Melanocyte of skin (primary cell): ENCODE measurements around the gene SFXN4. TPM values are rescaled to one million over a fixed set of nuclear protein-coding genes. Genes with fewer than 3 reads are reported as not detected.

ENCODE experiments used
- small RNA-seq, 2 donors: library from RNA; depleted of rRNA; stranded (forward); fragments of <200 nt; gene quantifications; one replicate each; pipeline ENCODE3, GENCODE V24; 2012
- total RNA-seq, 2 donors: library from RNA; depleted of rRNA; stranded (reverse); fragments of >200 nt; gene quantifications; 2 replicates each; pipeline ENCODE4 v1.2.3, GENCODE V29; 2012

Gene SFXN4
- 10 to 100 TPM; 24.3 to 37.2 TPM for total RNA-seq

DNA sequence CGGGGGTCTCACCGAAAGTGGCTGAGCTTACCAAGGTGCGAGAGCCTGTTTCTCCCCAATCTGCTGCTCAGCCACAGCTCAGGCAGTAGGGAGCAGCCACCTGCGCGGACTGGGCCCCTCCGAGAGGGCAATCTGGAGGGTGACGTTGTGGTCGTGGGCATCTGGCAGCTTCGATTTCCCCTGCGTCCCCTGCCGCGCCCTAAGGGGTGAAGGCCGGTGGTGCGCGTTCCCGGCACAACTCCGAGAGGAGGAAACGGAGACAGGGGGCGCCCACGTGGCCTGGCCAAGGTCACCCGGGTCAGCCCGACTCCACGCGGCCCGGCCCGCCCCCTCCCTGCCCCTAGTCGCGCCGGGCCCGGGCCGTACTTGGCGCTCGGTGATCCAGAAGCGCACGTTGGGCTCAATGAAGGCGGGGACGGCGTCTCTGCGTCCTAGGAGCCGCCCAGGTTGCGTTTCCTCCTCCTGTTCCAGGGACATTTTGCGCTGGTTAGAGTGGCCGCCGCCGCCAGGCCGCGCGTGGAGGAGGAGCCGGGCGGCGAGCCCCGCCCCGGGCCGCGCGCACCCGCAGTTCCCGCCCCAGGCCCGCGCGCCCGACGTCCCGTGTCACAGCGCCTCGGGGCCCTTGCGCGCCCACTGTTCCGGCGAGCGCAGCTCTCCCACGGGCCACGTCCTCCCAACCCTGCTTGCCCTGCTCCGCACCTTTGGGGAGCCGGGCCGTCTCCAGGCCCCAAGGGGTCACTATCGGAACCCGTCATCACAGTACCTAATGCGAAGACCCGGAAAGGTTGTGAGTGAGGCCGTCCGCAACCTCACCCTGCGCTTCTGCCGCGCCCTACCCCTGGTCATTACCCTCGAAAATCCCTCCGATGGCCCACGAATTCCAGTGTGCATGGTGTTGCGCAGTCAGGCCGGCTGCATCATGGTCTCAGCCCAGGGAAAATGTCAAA is at the start of gene SFXN4:
Gene SFXN4, minus strand, starts transcription at position 544 of the 947 bp plus-strand sequence. Its CDS starts 67 bp downstream, at position 477.

GRCh38 chr10:119207366-119207666 is 41.8 kb upstream of the SFXN4 start, which contains the start of gene GRK5:
GRK5 (plus strand) TSS chr10:119207571; CDS start chr10:119207918, 347 bp downstream.

DNA sequence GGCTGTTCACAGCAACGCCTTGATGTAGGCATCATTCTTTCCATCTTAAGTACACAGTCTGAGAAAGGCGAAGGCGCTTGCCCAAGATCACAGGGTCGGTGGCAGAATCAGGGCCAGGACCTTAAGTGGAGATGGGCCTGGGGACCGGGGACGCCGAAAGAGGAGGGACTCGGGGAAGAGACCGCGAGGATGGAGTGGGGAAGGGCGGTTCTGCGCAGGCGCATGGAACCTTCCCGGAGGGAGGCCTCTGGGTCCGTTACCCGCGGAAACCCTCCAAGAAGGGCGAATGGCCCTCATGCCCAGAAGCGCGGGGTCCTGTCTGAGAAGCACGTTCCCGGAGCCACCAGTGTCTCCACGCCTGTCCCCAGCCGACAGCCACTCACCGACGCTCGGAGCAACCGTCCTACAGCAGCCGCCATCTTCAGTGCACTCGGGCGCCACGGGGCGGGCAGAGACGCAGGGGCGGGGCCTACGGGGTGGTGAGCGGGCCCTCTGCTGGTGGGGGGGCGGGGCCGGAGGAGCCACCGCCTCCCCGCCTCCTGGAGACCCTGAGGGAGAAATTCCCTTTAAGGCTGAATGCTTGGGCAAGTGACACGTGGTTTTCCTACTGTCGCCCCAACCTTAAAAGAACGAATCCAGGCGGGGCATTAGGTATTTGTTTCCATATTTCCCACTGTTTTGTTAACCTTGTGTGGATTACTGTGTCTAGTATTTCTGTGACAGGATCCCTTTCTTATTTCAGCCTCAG is 13.0 kb upstream of the SFXN4 start, which contains the start of gene PRDX3:
Gene PRDX3, minus strand, starts transcription at position 441 of the 748 bp plus-strand sequence. Its CDS starts 22 bp downstream, at position 419.

DNA sequence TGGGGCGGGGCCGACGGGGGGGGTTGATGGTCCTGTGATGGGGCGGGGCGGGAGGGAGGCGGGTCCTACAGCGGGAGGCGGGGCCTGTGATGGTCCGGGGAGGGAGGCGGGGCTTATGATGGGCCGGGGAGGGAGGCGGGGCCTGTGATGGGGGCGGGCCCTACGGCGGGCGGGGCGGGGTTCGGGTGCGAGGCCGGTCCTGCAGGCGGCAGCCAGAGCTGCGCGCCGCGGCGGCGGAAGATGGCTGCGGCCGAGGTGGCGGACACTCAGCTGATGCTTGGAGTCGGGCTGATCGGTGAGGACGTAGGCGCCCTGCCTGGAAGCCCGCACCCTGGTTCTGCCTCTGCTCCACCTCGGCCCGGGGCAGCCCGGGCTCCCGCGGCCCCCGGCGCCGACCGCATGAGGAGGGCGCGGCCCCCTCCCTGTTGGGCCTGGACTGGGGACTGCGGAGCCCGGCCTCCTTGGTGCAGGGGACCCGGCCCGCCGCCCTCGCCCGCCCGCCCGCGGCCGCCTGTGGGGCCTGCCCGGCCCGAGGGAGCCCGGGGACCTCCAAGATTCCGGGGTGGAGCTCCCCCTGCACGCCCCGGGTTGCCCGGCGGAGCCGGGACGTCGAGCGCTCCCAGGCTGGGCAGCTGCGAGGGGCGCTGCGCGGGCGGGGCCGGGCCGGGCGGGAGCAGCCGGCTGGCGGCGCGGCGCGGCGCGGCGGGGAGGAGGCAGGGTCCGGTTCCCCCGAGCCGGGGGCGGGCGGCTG is 61.4 kb downstream of the SFXN4 start, which contains the start of gene DENND10:
Gene DENND10, plus strand, starts transcription at position 211 of the 751 bp plus-strand sequence. Its CDS starts 30 bp downstream, at position 241.

Small RNA genes lying within 50 kb of the gene (small RNA-seq; reads per million reads assigned to genes)
- gene AL355598.1: 0 reads per million in 2 donors
- gene RN7SL749P: 0 reads per million in 2 donors

Other genes starting within 250 kb of the SFXN4 start
- gene NANOS1, start 136.0 kb downstream of the SFXN4 start, total RNA-seq: under 1 TPM; 0.67 to 0.69 TPM
- gene EIF3A, start 84.9 kb downstream of the SFXN4 start, total RNA-seq: 100 to 1,000 TPM in 1 of 2 donors, 10 to 100 TPM in 1; 87.1 to 108 TPM
- gene DENND10, start 61.6 kb downstream of the SFXN4 start, total RNA-seq: 10 to 100 TPM; 57.6 to 69.5 TPM
- 100 to 1,000 TPM; 183 to 233 TPM for gene PRDX3, start 13.1 kb upstream of the SFXN4 start, total RNA-seq
- 1 to 10 TPM; 4.1 to 5.3 TPM for gene GRK5, start 41.9 kb upstream of the SFXN4 start, total RNA-seq